Activated T-cell treated with anti-CD3 and anti-CD28 coated beads, Interleukin-2, amount 50 U/mL, for 4 hours (primary cell): ENCODE measurements around the gene ING2. TPM values are rescaled to one million over a fixed set of nuclear protein-coding genes. Genes with fewer than 3 reads are reported as not detected.
"Not testable (repeated sequence)": the region's sequence is repeated elsewhere in the genome, so short reads cannot be mapped to it uniquely, and the experiment has no call there.

Source experiments
- ATAC-seq, 2 donors: fragments of 200-7000 bp; cut with Tn5 transposase; one replicate each; pipeline ENCODE4 v1.10.0; 2021
- DNase-seq: peaks from one replicate; pipeline ENCODE4 v3.0.0-alpha.2; 2020
- H3K27me3 Mint-ChIP-seq: one replicate; pipeline ENCODE4 v1.8.0; 2021; ENCODE audit warnings: low read depth, mixed read lengths
- H3K36me3 Mint-ChIP-seq: one replicate; pipeline ENCODE4 v1.8.0; 2022; ENCODE audit warnings: mixed read lengths; ENCODE audit not compliant: insufficient read depth
- H3K4me1 Mint-ChIP-seq: one replicate; pipeline ENCODE4 v1.8.0; 2021; ENCODE audit warnings: low read depth, mixed read lengths
- H3K4me3 Mint-ChIP-seq: one replicate; pipeline ENCODE4 v1.8.0; 2021; ENCODE audit warnings: mild to moderate bottlenecking, moderate library complexity, mixed read lengths
- H3K9me3 Mint-ChIP-seq: one replicate; pipeline ENCODE4 v1.8.0; 2021; ENCODE audit warnings: mixed read lengths
- total RNA-seq, 3 donors: library from RNA; stranded (reverse); gene quantifications; one replicate each; pipeline ENCODE4 v1.2.1, GENCODE V29; 2021

Gene ING2
- total RNA-seq, 3 donors from 2014 or later, result 9.9 to 11.1 (median 10.3) TPM

GRCh38 chr4:183550345-183551093 lies 45.7 kb downstream of the ING2 start:
- H3K27me3 Mint-ChIP-seq, result peaks cover 28% of the 10 kb centered on the region
- no peaks in the 10 kb centered on the region for H3K4me1 Mint-ChIP-seq
- H3K4me3 Mint-ChIP-seq, result no peak overlapping the region
- no peak for DNase-seq
- no peaks in the 10 kb centered on the region for H3K9me3 Mint-ChIP-seq
- ATAC-seq, result no peak
- no peaks in the 10 kb centered on the region for H3K36me3 Mint-ChIP-seq

DNA sequence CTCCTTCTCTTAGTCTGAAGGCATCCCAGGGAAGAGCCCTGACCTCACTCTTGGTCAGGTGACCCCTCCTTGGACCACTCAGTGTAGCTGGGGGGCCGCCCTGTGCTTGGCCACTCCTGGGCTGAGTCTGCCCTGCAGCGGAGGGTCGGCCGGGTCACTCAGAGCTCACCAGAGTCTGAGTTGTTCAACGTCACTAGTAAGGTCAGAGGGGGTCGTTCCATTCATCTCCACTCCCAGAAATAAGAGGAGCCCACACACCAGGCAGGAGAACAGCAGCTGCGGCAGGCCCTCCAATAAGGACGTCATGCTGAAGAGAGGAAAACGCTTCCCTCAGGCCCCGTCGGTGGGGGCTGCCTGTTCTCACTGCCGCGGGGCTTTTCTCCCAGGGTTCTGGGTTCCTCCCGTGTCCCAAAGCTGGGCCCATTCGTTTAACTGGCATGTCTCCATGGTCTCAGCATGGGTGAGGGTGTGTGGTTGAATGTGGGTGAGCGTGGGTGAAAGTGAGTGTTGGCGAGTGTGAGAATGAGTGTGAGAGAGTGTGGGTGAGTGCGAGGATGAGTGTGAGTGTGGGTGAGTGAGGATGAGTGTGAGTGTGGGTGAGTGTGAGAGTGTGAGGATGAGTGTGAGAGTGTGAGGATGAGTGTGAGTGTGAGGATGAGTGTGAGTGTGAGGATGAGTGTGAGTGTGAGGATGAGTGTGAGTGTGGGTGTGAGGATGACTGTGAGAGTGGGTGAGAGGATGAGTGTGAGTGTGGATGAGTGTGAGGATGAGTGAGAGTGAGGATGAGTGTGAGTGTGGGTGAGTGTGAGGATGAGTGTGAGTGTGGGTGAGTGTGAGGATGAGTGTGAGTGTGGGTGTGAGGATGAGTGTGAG lies 47.7 kb downstream of the ING2 start:
- Mint-ChIP-seq H3K4me3 (no peak overlapping the region), H3K36me3 (no peaks in the 10 kb centered on the region), H3K4me1 (no peaks in the 10 kb centered on the region), H3K9me3 (no peaks in the 10 kb centered on the region), H3K27me3 (peaks cover 27% of the 10 kb centered on the region)
- DNase-seq (no peak), ATAC-seq (no peak)

- H3K4me3 Mint-ChIP-seq, H3K36me3 Mint-ChIP-seq, DNase-seq, ATAC-seq, H3K9me3 Mint-ChIP-seq, H3K4me1 Mint-ChIP-seq: not testable (repeated sequence)
- peaks cover 26% of the 10 kb centered on the region for H3K27me3 Mint-ChIP-seq
Measured at GRCh38 chr4:183553147-183553478, 48.3 kb downstream of the ING2 start.

GRCh38 chr4:183553601-183554345 lies 48.9 kb downstream of the ING2 start:
- DNase-seq, result no peak

GRCh38 chr4:183554346-183554686 lies 49.5 kb downstream of the ING2 start:
- peaks cover 15% of the 10 kb centered on the region for H3K27me3 Mint-ChIP-seq
- no peaks in the 10 kb centered on the region for H3K4me1 Mint-ChIP-seq
- no peaks in the 10 kb centered on the region for H3K36me3 Mint-ChIP-seq
- no peak overlapping the region for H3K4me3 Mint-ChIP-seq
- no peak for DNase-seq
- H3K9me3 Mint-ChIP-seq, result no peaks in the 10 kb centered on the region
- ATAC-seq, result no peak

More at GRCh38 chr4:183553601-183554345, 48.9 kb downstream of the ING2 start:
- Mint-ChIP-seq H3K9me3 (no peaks in the 10 kb centered on the region), H3K4me1 (no peaks in the 10 kb centered on the region), H3K4me3 (no peak overlapping the region), H3K27me3 (peaks cover 19% of the 10 kb centered on the region), H3K36me3 (no peaks in the 10 kb centered on the region)
- ATAC-seq, result no peak

DNA sequence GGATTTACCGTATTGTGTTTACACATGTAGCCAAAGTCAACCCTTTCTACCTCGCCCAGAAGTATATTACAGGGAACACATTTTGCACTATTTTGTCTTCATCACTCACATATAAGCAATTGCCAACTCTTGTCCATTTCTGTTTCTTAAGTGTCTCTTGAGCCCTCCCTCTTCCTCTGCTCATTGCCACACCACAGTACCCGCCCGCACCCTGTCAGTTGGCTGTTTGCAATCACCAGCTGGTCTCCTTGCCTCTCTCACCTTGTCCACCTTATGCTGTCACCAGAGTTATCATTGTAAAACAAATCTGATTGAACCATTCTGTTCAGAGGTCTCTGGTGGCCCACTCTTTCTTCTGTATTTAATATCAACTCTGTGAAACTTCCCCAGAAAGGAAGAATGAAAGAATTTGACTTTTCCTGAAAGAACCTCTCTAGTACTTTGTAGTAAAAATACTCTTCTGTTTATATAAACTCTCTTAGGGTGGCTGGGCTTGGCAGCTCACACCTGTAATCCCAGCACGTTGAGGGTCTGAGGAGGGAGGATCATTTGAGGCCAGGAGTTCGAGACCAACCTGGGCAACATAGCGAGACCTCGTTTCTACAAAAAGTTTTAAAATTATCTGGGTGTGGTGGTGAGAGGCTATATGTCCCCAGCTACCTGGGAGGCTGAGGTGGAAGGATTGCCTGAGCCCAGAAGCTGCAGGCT lies 50.2 kb downstream of the ING2 start:
- no peak overlapping the region for H3K4me3 Mint-ChIP-seq
- peaks cover 13% of the 10 kb centered on the region for H3K27me3 Mint-ChIP-seq
- no peaks in the 10 kb centered on the region for H3K36me3 Mint-ChIP-seq

DNA sequence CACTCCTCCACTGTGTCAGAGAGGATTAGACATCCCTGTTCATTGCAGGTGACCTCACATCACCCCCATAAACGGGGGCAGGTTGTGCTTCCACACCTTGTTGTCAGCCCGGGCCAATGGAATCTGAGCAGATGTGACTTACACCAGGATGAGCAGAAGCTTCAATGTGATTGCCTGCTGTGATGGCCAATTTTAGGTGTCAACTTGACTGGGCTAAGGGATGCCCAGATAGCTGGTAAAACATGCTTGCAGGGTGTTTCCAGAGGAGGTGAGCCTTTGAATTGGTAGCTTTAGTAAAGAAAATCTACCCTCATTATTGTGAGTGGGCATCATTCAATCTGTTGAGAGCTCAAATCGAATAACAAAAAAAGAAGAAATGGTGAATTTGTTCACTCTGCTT lies 52.1 kb downstream of the ING2 start:
- Mint-ChIP-seq H3K9me3 (no peaks in the 10 kb centered on the region), H3K36me3 (no peaks in the 10 kb centered on the region)

More for the DNA sequence above, 50.2 kb downstream of the ING2 start:
- ATAC-seq (no peak), DNase-seq (no peak)
- Mint-ChIP-seq H3K9me3 (no peaks in the 10 kb centered on the region), H3K4me1 (no peaks in the 10 kb centered on the region)

DNA sequence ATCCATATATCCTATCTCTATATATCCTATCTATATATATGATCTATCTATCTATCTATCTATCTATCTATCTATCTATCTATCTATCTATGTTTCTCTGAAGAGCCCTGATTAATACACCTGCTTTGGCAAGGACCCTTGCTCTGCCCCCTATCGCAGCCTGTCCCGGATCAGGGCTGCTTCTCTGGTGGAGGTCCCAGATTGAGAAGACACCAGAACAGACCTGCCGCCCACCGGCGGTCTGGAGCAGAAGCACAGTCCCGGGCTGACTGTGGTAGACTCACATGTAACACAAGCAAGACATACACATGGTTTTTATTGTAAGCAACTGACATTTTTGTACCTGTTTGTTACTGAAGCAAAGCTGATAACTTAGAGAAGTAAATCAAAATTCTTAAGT lies 52.8 kb downstream of the ING2 start:
- Mint-ChIP-seq H3K27me3 (peaks cover 10% of the 10 kb centered on the region), H3K4me1 (no peaks in the 10 kb centered on the region), H3K36me3 (no peaks in the 10 kb centered on the region), H3K9me3 (no peaks in the 10 kb centered on the region), H3K4me3 (no peak overlapping the region)
- DNase-seq (no peak), ATAC-seq (no peak)

More for the DNA sequence above, 52.1 kb downstream of the ING2 start:
- Mint-ChIP-seq H3K4me1 (no peaks in the 10 kb centered on the region), H3K4me3 (no peak overlapping the region), H3K27me3 (peaks cover 10% of the 10 kb centered on the region)
- ATAC-seq (no peak), DNase-seq (no peak)

DNA sequence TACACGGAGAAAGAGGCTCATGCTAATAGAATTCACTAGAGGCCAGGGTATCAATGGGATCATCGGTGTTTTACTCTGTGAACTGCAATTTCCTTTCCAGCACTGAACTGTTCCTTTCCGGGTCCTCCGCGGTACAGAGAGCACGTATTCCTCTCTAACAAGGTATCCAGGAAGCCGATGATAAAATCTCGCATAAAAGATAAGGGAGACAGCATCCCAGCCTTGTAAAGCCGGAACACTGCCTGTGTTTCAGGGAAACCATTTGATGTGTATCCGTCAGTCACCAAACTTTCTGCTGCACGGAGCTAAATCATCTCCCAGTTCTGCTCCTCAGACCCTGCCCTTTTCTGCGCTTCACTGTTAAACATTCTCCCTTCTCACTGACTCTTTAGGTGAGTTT lies 54.0 kb downstream of the ING2 start:
- H3K4me1 Mint-ChIP-seq, result peaks cover 3% of the 10 kb centered on the region
- no peaks in the 10 kb centered on the region for H3K36me3 Mint-ChIP-seq
- DNase-seq (no peak), ATAC-seq (no peak)
- H3K9me3 Mint-ChIP-seq, result no peaks in the 10 kb centered on the region
- peaks cover 10% of the 10 kb centered on the region for H3K27me3 Mint-ChIP-seq
- no peak overlapping the region for H3K4me3 Mint-ChIP-seq

DNA sequence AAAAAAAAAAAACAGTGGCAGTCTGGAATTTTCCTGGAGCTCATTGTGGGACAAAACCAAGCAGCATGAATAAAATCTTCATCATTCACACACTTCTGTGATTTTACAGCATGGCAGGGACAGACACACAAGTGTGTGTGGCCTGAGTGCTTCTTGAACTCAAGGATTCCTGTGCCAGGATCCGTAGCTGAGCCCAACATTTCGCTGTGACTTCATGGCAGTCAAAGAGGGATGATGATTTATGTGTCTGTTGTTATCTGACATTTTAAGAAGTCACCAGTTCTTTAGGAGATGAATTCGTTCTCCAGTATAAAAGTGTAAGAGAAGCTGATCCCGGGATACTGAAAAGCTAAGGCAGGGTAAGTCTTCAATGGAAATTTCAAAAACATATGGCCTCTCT lies 57.0 kb downstream of the ING2 start:
- peaks cover 8% of the 10 kb centered on the region for H3K4me1 Mint-ChIP-seq
- ATAC-seq (no peak), DNase-seq (no peak)
- H3K36me3 Mint-ChIP-seq, result no peaks in the 10 kb centered on the region
- peaks cover 16% of the 10 kb centered on the region for H3K27me3 Mint-ChIP-seq
- H3K4me3 Mint-ChIP-seq, result no peak overlapping the region
- no peaks in the 10 kb centered on the region for H3K9me3 Mint-ChIP-seq

Other genes starting within 250 kb of the ING2 start
- not detected for gene CLDN22, start 184.8 kb upstream of the ING2 start, total RNA-seq
- not detected for gene CLDN24, start 182.6 kb upstream of the ING2 start, total RNA-seq
- gene CDKN2AIP, start 60.4 kb upstream of the ING2 start, total RNA-seq, result 10 to 100 TPM; 25.6 to 27.2 (median 26.3) TPM
- 10 to 100 TPM; 28.0 to 30.7 (median 29.7) TPM for gene RWDD4, start 154.1 kb downstream of the ING2 start, total RNA-seq
- gene TRAPPC11, start 154.2 kb downstream of the ING2 start, total RNA-seq, result 10 to 100 TPM; 21.2 to 24.3 (median 23.4) TPM